BE2C (cell line): ENCODE results near the gene PARVA.

Experiments used
- DNase-seq: peaks from one replicate; pipeline ENCODE4 v3.0.0-alpha.2; 2020
- H3K27me3 ChIP-seq: fragments of 250-450 bp; sonication (Bioruptor Pico); 2 replicates; pipeline ENCODE4 v1.5.1; 2020; ENCODE audit warnings: mild to moderate bottlenecking
- H3K36me3 ChIP-seq: fragments of 250-450 bp; sonication (Bioruptor Pico); 2 replicates; pipeline ENCODE4 v1.5.1; 2020; ENCODE audit warnings: mild to moderate bottlenecking
- H3K4me1 ChIP-seq: fragments of 250-450 bp; sonication (Bioruptor Pico); 2 replicates; pipeline ENCODE4 v1.5.1; 2020
- H3K4me3 ChIP-seq: 2 replicates; pipeline ENCODE4 v1.5.1; 2011; ENCODE audit warnings: low read depth, low read length
- H3K9me3 ChIP-seq: fragments of 250-450 bp; sonication (Bioruptor Pico); 2 replicates; pipeline ENCODE4 v1.5.1; 2020
- TF ChIP-seq, protein P1 (sequence below): IDR thresholded peaks from 2 replicates; pipeline ENCODE4 v1.5.1; 2012; ENCODE audit warnings: mild to moderate bottlenecking, low read depth, low read length

Gene PARVA

GRCh38 chr11:12480401-12480800 lies 103.0 kb downstream of the PARVA start:
- Histone ChIP-seq H3K4me1 (no peaks in the 10 kb centered on the region), H3K27me3 (no peaks in the 10 kb centered on the region), H3K4me3 (no peak overlapping the region), H3K36me3 (no peaks in the 10 kb centered on the region), H3K9me3 (no peaks in the 10 kb centered on the region)
- DNase-seq: no peak
- TF ChIP-seq, protein P1, sequence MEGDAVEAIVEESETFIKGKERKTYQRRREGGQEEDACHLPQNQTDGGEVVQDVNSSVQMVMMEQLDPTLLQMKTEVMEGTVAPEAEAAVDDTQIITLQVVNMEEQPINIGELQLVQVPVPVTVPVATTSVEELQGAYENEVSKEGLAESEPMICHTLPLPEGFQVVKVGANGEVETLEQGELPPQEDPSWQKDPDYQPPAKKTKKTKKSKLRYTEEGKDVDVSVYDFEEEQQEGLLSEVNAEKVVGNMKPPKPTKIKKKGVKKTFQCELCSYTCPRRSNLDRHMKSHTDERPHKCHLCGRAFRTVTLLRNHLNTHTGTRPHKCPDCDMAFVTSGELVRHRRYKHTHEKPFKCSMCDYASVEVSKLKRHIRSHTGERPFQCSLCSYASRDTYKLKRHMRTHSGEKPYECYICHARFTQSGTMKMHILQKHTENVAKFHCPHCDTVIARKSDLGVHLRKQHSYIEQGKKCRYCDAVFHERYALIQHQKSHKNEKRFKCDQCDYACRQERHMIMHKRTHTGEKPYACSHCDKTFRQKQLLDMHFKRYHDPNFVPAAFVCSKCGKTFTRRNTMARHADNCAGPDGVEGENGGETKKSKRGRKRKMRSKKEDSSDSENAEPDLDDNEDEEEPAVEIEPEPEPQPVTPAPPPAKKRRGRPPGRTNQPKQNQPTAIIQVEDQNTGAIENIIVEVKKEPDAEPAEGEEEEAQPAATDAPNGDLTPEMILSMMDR: no peak

DNA sequence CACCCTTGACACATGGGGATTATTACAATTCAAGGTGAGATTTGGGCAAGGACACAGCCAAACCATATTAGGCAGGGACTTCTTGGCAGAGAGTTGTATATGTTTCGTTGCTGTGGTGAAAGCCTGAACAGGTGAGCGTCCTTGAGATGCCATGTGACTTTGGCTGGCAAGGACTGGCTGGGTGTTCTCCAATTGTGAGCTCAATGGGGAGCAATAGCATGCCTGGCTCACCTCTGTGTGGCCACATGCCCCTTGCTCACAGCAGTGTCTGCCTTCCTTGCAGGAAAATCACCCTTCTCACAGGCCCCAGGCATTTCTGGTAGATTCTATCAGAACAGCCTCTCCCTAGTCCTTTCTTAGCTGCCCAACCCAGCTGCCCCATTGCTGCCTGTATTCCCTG lies 105.5 kb downstream of the PARVA start:
- Histone ChIP-seq H3K9me3 (no peaks in the 10 kb centered on the region), H3K27me3 (no peaks in the 10 kb centered on the region), H3K4me3 (no peak overlapping the region), H3K36me3 (no peaks in the 10 kb centered on the region), H3K4me1 (no peaks in the 10 kb centered on the region)
- TF ChIP-seq, protein P1: no peak
- no peak for DNase-seq

GRCh38 chr11:12483604-12484003 lies 106.2 kb downstream of the PARVA start:
- no peaks in the 10 kb centered on the region for H3K4me1 ChIP-seq
- TF ChIP-seq, protein P1: no peak
- no peak for DNase-seq

DNA sequence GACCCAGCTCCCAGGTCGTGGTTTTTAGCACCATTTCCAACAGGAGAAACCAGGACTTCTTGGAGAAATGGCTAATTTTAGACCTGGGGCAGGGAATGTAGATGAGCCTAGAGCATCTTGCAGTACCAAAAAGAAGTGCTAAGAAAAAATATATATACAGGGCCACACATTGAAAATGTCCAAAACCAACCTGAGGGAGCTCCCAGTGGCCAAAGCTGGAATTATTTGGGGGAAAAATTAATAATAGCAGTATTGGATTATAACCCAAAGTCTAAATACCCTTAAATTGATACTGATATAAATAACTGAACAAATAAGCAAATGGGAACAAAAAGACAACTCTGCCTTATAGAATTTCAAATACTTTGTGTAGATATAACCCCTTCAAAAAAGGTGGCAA lies 108.0 kb downstream of the PARVA start:
- TF ChIP-seq, protein P1: peak; percentile 43; the same call in 1 of the 2 replicates
- no peaks in the 10 kb centered on the region for H3K4me1 ChIP-seq
- no peaks in the 10 kb centered on the region for H3K9me3 ChIP-seq
- DNase-seq: no peak
- H3K27me3 ChIP-seq: no peaks in the 10 kb centered on the region
- no peak overlapping the region for H3K4me3 ChIP-seq
- no peaks in the 10 kb centered on the region for H3K36me3 ChIP-seq

More at GRCh38 chr11:12483604-12484003, 106.2 kb downstream of the PARVA start:
- Histone ChIP-seq H3K4me3 (no peak overlapping the region), H3K9me3 (no peaks in the 10 kb centered on the region), H3K27me3 (no peaks in the 10 kb centered on the region), H3K36me3 (no peaks in the 10 kb centered on the region)

- TF ChIP-seq, protein P1: no peak
- no peak for DNase-seq
- H3K27me3 ChIP-seq: no peaks in the 10 kb centered on the region
- H3K4me1 ChIP-seq: no peaks in the 10 kb centered on the region
- H3K9me3 ChIP-seq: no peaks in the 10 kb centered on the region
- no peaks in the 10 kb centered on the region for H3K36me3 ChIP-seq
- H3K4me3 ChIP-seq: no peak overlapping the region
Observed at GRCh38 chr11:12489246-12489772, 111.9 kb downstream of the PARVA start.

DNA sequence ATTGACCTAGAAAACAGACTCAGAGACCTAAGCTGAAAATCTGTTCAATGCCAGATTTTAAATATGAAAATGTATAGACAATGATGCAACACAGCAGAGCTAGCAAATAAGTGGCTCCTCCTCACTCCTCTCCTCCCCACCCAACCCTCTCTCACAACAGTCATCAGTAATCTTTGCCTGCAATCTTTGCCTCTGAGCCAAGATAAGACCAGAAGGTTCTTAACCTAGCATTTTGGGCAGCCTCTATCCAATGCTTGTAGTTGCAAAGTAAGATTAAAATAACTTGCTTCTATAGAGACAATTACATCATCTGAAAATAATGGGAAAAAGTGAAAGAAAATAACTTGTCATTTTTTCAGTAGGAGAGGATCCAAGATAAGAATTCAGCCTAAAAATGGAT lies 117.3 kb downstream of the PARVA start:
- Histone ChIP-seq H3K4me3 (no peak overlapping the region), H3K9me3 (no peaks in the 10 kb centered on the region), H3K36me3 (no peaks in the 10 kb centered on the region), H3K4me1 (no peaks in the 10 kb centered on the region; the same call in 1 of the 2 replicates), H3K27me3 (no peaks in the 10 kb centered on the region)
- TF ChIP-seq, protein P1: no peak
- DNase-seq: no peak
